GM06990 (cell line): Measurements from ENCODE around the gene C1orf232.
A peak's percentile ranks its signal among the peaks of the same experiment; 100 is the strongest.

Experiments
- DNase-seq: peaks from one replicate; pipeline ENCODE4 v3.0.0-alpha.2; 2011; ENCODE audit not compliant: insufficient read length; ENCODE audit errors: extremely low read depth
- H3K27me3 ChIP-seq: replicated peaks from 2 replicates; pipeline ENCODE4 v1.6.0; 2011; ENCODE audit warnings: low read length; ENCODE audit not compliant: control insufficient read depth, insufficient read depth
- H3K36me3 ChIP-seq: 2 replicates; pipeline ENCODE4 v1.5.1; 2011; ENCODE audit warnings: low read length; ENCODE audit not compliant: control insufficient read depth, insufficient read depth
- H3K4me3 ChIP-seq: replicated peaks from 2 replicates; pipeline ENCODE4 v1.5.1; 2011; ENCODE audit warnings: low read depth, mild to moderate bottlenecking, control low read depth, low read length
- TF ChIP-seq, protein P1 (sequence below): IDR thresholded peaks from 2 replicates; pipeline ENCODE4 v1.5.1; 2011; ENCODE audit warnings: low read length, control low read depth, mild to moderate bottlenecking, inconsistent platforms; ENCODE audit not compliant: insufficient read depth, poor library complexity, severe bottlenecking

Gene C1orf232

DNA sequence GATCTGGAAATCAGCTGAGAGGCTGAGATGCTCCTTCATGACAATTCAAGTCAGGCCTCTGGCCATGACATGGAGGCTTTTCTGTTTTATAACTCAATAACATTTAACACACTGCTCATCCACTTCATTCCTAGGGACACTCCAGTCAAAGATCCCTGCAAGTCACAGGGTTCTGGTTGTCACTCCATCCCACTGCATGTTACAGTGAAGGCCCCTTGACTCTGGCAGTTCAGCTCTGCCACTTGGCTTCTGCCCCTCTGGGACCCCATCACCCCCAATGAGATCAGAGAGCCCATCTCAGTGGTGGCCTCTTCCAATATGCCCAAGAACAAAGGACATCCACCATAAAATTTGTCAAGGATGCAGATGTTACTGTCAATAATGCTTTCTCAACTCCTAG, 19.9 kb downstream of the C1orf232 start:
- H3K36me3 ChIP-seq = no peaks in the 10 kb centered on the region
- DNase-seq = no peak
- H3K27me3 ChIP-seq = peaks cover 3% of the 10 kb centered on the region; the same call in 1 of the 2 replicates
- H3K4me3 ChIP-seq = no peak overlapping the region
- TF ChIP-seq, protein P1, sequence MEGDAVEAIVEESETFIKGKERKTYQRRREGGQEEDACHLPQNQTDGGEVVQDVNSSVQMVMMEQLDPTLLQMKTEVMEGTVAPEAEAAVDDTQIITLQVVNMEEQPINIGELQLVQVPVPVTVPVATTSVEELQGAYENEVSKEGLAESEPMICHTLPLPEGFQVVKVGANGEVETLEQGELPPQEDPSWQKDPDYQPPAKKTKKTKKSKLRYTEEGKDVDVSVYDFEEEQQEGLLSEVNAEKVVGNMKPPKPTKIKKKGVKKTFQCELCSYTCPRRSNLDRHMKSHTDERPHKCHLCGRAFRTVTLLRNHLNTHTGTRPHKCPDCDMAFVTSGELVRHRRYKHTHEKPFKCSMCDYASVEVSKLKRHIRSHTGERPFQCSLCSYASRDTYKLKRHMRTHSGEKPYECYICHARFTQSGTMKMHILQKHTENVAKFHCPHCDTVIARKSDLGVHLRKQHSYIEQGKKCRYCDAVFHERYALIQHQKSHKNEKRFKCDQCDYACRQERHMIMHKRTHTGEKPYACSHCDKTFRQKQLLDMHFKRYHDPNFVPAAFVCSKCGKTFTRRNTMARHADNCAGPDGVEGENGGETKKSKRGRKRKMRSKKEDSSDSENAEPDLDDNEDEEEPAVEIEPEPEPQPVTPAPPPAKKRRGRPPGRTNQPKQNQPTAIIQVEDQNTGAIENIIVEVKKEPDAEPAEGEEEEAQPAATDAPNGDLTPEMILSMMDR = no peak

DNA sequence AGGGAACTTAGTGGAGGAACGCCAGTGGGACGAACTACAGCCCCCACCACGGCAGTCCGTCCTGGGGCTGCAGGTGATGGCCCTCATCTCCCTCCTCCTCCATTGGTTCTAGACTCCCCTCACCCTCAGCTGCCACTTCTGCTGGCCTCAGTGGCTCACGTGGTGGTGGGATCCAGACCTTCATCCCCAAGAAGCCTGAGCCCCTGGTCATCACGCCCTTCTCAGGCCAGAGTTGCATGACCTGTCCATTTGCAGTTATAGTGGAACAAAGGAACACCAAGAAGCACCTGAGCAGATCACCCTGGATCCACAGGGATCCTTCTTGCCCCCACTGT, 22.8 kb downstream of the C1orf232 start:
- no peak overlapping the region for H3K4me3 ChIP-seq
- no peak for DNase-seq
- TF ChIP-seq, protein P1 = no peak
- no peaks in the 10 kb centered on the region; the same call in 1 of the 2 replicates for H3K27me3 ChIP-seq
- no peaks in the 10 kb centered on the region for H3K36me3 ChIP-seq

DNA sequence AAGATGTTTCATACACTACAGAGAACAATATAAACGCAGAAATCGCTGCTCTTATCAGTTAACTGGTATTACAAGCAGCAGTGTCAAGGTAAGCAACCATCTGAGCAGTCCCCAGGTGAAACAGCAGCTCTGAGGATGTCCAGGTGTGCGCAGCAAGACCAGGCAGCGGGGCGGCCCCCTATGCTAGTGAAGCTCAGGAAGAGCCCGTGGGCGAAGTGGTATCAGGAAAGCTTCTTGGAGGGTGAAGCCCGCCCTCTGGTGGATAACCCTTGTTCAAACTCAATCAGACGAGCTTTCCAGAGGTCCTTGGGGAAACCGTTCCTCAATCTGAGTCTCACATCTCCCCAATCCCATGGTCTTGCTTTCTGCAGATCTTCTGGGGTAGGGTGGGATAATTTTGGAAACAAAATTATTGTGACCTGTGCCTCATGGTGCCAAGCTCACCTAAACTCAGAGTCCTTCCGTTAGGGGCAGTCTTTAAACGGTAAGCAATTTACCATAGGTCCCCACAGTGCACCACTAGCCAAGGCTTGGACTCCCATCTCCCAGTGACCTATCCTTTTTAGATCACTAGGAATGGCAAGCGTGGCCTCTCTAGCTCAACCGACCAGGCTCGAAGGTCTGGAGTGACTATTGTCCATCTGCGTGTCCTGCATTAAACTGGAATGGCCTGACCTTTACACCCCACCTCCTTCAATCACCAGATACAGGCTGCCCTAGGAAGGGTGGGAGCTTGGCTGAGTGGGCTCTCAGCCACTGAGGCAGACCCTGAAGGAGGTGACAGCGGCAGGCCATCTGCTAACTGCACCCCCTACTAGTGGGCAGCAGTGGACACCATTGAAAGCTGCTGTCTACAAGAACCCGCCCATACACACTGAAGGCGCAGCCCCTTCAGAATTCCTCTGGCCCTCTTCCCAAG, 23.5 kb downstream of the C1orf232 start:
- Histone ChIP-seq H3K27me3 (no peaks in the 10 kb centered on the region; the same call in 1 of the 2 replicates), H3K4me3 (no peak overlapping the region), H3K36me3 (no peaks in the 10 kb centered on the region)
- DNase-seq = peak; percentile 51
- TF ChIP-seq, protein P1 = peak; percentile 74

DNA sequence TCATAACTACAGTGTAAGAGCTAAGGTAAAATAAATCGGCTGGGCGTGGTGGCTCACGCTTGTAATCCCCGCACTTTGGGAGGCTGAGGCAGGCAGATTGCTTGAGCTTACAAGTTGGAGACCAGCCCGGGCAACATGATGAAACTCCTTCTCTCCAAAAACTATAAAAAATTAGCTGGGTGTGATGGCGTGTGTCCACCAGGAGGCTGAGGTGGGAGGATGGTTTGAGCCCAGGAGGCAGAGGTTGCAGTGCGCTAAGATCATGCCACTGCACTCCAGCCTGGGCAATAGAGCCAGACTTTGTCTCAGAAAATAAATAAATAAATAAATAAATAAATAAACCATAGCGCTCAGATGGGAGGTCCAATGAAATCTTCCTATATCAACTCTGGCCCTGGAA, 26.6 kb downstream of the C1orf232 start:
- Histone ChIP-seq H3K36me3 (no peaks in the 10 kb centered on the region), H3K4me3 (no peak overlapping the region), H3K27me3 (no peaks in the 10 kb centered on the region)
- DNase-seq = no peak
- TF ChIP-seq, protein P1 = no peak

DNA sequence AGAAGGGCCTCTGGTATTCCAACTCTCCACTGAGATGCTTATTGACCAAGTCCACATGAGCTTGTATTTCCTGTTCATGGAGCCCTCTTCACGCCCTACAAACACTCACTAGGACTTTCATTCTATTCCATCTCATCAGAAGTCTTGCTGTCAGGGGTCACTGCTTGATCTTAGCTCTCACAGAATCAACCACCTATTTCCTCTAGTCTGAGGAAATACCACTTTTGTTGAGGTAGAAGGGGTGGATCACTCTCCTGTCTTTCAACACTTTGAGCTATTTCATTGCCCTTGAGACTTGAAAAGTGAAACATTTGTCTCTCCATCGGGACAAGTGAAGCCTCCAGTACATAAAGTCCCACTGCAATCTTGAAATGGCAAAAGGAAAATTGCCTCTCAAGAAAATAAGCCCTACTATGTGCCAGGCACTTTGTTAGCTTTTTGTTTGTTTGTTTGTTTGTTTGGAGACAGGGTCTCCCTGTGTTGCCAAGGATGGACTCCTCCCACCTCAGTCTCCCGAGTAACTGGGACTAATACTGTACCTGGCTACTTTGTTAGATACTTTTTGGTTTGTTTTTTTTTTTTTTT, 29.7 kb downstream of the C1orf232 start:
- TF ChIP-seq, protein P1 = no peak
- no peak for DNase-seq
- no peak overlapping the region for H3K4me3 ChIP-seq
- no peaks in the 10 kb centered on the region for H3K36me3 ChIP-seq
- no peaks in the 10 kb centered on the region for H3K27me3 ChIP-seq
